ENCODE data around the gene SF3A2.
"Not testable (repeated sequence)": the region's sequence is repeated elsewhere in the genome, so short reads cannot be mapped to it uniquely, and the experiment has no call there.

The SF3A2 gene

DNA sequence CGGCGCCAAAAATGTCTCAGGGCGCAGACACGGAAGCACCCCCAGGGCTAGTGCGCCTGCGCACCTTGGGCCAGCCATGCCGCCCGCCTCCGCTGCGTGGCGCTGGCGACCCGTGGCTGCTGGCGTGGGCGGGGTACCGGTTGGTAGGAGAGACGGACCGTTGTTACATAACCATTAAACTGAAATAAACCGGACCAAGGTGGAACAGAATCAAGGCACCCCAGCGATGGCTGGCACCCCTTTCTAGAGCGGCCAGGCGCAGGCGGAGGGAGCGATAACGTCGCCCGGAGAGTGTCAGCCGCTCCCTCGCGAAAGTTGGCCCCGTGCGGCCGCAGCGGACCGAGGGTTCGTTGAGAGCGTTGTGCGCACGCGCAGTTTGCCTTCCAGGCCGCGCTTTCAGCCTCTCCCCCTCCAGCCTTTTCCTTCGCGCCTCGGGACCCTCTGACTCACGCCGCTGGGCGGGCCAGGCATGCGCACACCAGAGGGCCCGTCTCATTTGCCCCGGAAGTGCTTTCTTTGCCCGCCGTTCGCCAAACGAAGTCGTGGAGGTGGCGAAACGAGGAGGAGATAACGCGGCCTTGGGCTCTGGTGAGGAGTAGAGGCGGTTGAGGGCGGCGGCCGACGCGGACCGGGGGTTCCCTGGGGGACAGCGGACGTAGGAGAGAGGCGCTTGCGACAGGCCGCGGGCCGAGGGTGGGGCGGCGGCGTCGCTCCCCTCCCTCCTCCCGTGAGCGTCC lies at the start of gene SF3A2, which contains the start of gene PLEKHJ1:
Gene SF3A2, plus strand, starts transcription at position 511 of the 737 bp plus-strand sequence. CDS start 6,595 bp downstream, outside the sequence.
Gene PLEKHJ1, minus strand, starts transcription at position 16 of the 737 bp plus-strand sequence. CDS start 81 bp downstream, outside the sequence.
- DNase-seq (ENCODE audit: low read depth) = peak; percentile 96

DNA sequence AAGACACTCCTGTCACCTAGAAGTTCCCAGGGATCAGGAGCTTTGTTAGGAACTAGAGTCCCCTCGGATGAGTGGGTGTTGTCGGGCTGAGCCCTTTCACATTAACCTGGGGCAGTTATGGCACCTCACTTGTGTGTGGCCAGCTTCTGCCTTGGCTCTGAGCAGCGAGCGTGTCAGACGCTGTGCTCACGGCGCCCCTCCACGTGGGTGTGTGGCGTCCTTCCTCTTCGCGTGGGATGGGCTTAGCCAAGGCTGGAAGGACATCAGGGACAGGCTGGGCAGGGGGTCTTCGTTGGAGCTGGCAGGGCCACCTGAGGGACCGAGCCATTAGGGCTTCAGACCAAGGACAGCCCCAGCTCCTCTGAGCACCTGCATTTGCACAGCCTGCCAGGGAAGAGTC lies 49.5 kb upstream of the SF3A2 start:
- no peak for DNase-seq (ENCODE audit: low read depth)

DNA sequence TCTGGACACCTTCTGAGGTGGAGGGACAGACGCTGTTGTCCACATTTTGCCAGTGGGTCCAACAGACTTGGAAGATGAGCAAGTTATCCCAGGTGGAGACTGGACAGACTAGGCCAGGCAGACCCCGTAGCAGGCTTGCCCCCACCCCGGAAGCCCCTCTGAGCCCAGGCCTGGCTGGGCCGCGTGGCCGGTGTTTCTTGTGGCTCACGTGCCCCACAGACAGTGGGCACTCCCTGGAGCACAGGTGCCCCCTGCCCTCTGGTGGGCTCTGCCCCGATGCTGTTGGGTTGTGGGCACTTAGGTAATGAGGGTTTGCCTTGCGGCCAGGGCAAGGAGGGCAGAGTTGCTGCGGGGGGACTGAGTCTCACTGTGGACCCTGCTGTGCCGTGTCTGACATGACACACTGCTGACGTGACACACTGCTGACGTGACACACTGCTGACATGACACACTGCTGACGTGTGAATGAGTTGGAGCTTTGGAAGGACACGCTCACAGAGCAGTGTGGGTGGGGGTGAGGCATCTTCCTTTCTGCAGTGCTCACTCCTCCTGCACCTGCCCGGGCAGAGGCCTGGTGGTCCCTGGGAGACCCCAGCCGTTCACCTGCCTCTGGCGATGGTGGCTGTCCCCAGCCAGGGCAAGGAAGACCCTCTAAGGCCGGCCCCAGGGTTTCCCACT lies 47.8 kb upstream of the SF3A2 start:
- DNase-seq (ENCODE audit: low read depth) = no peak

DNA sequence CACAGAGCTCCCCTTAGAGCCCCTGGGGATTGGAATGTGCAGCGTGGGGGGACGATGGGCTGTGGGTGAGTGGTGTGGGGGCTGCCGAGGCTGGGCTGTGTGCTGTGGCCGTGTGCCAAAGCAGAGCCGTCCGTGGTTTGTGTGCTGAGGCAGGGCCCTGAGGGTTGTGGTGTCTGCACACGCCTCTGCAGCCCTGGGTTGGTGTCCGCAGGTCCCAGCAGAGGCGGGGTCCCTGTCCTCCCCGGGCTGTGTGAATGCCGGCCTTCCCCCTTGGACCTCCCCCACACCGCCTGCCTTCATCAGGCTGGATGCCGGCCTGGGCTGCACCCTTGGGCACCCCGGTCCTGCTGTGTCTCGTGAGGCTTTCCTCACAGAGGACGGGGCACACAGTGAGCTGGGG lies 46.7 kb upstream of the SF3A2 start:
- DNase-seq (ENCODE audit: low read depth) = no peak

GRCh38 chr19:2190848-2191455 lies 45.7 kb upstream of the SF3A2 start:
- DNase-seq (ENCODE audit: low read depth) = no peak

DNA sequence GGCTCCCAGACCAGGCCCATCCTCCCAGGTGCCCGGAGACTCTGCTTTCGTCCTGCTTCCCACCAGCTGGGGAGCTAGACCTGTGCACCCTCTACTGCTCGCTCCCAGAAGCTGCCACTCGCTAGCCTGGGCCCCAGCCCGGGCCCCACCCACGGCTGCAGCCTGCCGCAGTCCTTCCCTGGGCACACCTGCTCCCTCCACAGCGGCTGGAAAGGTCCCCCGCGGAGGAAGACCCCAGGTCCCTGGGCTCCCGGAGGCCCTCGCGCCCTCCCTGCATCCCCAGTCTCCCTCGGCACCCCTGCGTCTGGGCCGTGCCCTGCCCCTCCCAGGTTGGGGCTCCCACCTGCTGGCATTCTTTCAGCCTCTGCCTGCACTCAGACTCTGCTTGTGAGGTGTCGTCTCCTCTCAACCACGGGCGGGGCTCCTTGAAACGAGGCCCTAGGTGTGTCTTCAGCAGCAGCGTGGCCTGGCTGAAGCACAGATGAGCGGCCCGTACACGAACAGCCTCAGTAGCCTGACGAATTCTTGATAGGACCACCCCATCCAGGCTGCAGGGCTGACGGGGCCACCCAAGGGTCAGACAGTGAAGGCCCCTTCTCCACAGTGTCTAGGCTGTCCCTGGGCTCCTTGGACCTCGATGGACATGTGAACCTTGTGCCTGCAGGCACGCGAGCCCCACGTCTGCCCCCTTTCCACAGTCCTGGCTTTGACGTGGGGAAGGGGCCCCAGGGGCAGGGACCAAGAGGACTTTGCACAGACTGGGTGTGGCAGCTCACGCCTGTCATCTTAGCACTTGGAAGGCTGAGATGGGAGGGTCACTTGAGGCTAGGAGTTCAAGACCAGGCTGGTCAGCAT lies 44.9 kb upstream of the SF3A2 start:
- no peak for DNase-seq (ENCODE audit: low read depth)

DNA sequence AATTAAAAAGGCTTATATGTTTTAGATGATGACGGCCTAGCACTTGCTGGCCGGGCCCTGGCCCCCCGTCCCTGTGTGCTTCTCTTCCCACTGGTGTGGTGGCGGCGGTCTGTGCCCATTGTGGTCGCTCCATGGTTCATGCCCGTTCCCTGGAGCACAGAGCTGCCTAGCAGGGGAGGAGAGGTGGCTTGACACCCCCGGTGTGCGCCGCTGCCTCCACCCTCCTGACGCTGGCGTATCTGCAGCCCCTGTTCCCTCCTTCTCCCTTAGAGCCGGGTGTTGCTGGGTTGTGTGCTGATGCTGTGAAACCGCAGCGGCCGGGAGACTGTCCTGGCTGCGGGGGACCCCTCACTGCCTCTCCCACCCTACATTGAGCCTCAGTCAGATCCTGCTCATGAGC lies 43.8 kb upstream of the SF3A2 start:
- DNase-seq (ENCODE audit: low read depth) = no peak

DNA sequence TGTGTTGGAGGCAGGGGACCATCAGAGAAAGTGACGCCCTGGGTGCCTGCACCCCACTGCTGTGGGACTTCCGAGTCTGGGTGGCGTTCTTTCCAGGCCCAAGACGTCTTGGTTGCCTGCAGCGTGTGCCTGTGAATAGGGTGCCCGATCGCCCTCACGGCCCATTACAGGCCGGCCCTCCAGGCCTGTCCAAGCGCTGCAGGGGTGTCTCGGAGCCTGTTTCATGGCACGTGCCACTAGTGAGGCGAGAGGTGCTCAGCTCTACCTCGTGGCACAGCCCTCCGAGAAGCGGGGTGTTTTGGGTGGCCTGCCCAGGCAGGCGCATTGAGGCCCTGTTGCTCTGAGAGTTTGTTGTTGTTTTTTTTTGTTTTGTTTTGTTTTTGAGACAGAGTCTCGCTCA lies 42.8 kb upstream of the SF3A2 start:
- no peak for DNase-seq (ENCODE audit: low read depth)

GRCh38 chr19:2194513-2195078 lies 42.0 kb upstream of the SF3A2 start:
- no peak for DNase-seq (ENCODE audit: low read depth)

GRCh38 chr19:2195361-2195760 lies 41.3 kb upstream of the SF3A2 start:
- DNase-seq (ENCODE audit: low read depth) = no peak

GRCh38 chr19:2195914-2196313 lies 40.7 kb upstream of the SF3A2 start:
- DNase-seq (ENCODE audit: low read depth) = no peak

DNA sequence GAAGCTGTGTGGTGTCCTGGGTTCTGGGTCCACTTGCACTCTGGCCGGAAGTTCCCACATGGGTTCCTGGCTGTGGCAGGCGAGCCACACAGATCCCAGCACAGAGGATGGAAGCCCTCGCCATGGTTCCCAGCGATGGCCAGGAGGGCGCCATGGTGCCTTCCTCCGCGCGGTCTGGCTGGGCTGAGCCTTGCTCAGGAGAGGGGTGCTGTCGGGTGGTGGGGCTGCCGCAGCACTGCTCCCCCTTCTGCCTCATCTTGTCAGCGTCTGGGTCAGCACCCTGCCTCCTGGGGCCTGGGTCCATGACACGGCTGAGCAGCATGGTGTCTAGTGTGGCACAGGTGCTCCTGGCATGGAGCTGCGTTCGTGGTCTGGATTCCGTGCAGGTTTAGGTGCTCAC lies 39.4 kb upstream of the SF3A2 start:
- no peak for DNase-seq (ENCODE audit: low read depth)

DNA sequence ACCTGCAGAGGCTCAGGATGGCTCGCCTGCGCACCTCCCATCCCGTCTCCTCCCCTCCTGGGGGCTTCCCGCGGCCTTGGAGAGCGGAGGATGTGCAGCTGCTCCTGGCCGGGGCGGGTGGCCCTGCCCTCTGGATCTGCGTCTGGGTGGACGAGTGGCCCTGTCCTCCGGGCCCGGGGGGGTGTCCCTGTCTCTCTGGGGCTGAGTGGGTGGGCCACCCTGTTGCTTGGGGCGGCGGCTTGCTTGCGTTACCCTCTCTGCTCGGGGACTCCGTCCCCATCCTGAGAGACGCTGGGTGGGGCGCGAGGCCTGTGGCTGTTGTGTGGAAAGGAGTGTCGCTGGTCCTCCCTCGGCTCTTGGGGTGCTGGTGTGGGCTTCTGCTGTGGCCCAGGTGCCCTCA lies 38.3 kb upstream of the SF3A2 start:
- no peak for DNase-seq (ENCODE audit: low read depth)

DNA sequence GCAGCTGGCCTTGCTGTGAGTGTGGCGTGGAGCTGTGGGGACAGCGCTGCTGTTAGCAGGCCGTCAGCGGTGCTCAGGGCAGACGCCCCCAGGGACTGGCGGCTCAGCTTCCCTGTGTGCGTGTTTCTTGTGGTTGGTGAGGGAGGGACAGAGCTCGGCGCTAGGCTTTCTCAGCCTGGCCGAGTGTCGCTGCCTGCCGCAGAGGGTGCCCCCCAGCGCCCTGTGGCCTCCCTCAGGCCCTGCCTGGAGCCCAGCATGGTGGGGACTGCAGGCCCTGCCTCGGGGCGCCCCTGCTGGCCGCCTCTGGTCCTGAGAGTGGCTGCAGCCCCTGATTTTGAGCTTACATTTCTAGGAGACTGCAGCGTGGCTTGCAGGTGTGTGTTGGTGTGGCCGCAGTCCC lies 37.4 kb upstream of the SF3A2 start:
- DNase-seq (ENCODE audit: low read depth) = no peak

GRCh38 chr19:2199861-2200623 lies 36.6 kb upstream of the SF3A2 start:
- no peak for DNase-seq (ENCODE audit: low read depth)

DNA sequence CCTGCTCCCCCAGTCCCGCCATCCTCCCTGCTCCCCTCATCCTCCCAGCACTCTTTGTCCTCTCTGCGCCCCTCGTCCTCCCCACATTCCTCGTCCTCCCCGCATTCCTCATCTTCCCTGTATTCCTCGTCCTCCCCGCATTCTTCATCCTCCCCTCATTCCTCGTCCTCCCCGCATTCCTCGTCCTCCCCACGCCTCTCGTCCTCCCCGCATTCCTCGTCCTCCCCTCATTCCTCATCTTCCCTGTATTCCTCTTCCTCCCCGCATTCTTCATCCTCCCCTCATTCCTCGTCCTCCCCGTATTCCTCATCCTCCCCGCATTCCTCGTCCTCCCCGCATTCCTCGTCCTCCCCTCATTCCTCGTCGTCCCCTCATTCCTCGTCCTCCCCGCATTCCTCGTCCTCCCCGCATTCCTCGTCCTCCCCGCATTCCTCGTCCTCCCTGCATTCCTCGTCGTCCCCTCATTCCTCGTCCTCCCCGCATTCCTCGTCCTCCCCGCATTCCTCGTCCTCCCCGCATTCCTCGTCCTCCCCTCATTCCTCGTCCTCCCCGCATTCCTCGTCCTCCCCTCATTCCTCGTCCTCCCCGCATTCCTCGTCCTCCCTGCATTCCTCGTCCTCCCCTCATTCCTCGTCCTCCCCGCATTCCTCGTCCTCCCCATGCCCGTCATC lies 35.9 kb upstream of the SF3A2 start:
- not testable (repeated sequence) for DNase-seq (ENCODE audit: low read depth)

DNA sequence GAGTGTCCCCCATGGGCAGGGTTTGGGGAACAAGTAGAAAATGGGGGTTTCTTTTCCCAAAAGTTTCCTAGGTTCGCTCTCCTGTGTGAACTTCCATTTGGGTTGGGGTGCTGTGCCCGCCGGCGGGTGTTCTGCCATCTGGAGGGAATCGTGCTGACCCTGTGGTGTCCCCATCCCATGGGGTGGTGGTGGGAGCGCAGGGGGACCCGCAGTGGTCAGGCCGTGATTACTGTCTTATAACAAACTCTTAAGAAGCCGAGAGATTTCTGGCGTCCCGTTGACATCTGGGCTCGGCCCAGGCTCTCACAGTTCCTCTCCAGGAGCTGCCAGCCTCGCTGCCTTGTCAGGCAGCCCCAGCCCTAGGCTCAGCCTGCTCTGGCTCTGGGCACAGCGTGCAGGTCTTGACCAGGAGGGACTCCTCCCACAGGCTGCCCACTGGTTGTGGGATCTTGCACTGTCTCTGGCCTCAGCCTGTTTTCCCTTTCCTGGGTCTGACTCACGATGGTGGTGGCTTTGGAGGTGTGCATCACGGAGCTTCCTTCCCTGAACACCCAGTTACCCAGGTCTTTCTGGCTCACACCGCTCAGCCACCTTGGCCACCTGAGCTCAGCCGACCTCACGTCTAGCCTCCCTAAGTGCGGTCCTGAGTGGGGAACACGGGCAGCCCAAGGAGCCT lies 35.0 kb upstream of the SF3A2 start:
- DNase-seq (ENCODE audit: low read depth) = no peak

- no peak for DNase-seq (ENCODE audit: low read depth)
Measured at GRCh38 chr19:2202366-2202765, 34.3 kb upstream of the SF3A2 start.

DNA sequence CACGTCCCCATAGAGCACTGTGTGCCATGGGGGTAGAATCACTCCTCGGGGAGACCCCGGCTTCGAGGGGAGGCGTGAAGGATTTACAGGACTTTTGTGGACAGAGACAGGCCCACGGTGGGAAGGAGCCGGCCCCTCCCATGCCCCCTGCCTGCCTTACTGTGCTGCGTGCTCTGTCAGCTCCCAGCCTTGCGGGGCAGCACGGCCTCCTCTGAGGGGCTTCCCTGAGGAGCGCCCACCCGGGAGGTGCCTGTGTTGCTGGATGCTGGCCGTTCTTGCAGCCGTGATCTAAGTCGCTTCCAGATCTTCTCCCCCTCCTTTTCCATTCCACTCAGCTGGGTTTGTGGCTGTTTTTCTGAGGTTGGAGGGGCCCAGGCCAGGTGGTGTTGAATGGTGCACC lies 29.6 kb upstream of the SF3A2 start:
- no peak for DNase-seq (ENCODE audit: low read depth)

Data from stimulated activated CD8-positive, alpha-beta memory T cell treated with anti-CD3 and anti-CD28 coated beads, Interleukin-7, amount 100 ng/mL, for 24 hours (primary cell).